GM12878 (cell line): ENCODE measurements around the gene PRMT7. TPM values are rescaled to one million over a fixed set of nuclear protein-coding genes. Genes with fewer than 3 reads are reported as not detected.

Experiments used
- ATAC-seq: fragments of 200-7000 bp; cut with Tn5 transposase; 3 replicates; pipeline ENCODE4 v1.9.1; 2020; ENCODE audit warnings: mild to moderate bottlenecking, moderate library complexity
- BruUV-seq: library from RNA; stranded (reverse); fragments of 400-500 nt; replicated peaks from 2 replicates; lab custom pipeline; 2021; lab: Mats Ljungman, UMichigan
- CTCF ChIA-PET: fragments of 300-600 bp; sonication (Branson Sonifier 250); formaldehyde crosslinking; extraction: SDS; loops from one replicate; lab custom pipeline; 2021; ENCODE audit warnings: inconsistent platforms; lab: Yijun Ruan, JAX
- POLR2A ChIA-PET: fragments of 350-600 bp; formaldehyde crosslinking; extraction: SDS; loops from one replicate; lab custom pipeline; 2021; ENCODE audit warnings: inconsistent platforms; lab: Charles Lee
- RAD21 ChIA-PET: fragments of 300-600 bp; sonication (Branson Sonifier 250); formaldehyde crosslinking; loops from one replicate; lab custom pipeline; 2023; ENCODE audit warnings: antibody characterized with exemption; ENCODE audit not compliant: unreplicated experiment; lab: Charles Lee
- SMC1A ChIA-PET: fragments of 300-600 bp; sonication (Branson Sonifier 250); formaldehyde crosslinking; loops from one replicate; lab custom pipeline; 2023; ENCODE audit not compliant: unreplicated experiment, uncharacterized antibody; lab: Charles Lee
- DNase-seq: peaks from one replicate; pipeline ENCODE4 v3.0.0-alpha.2; 2011; ENCODE audit warnings: low read depth, low spot score
- FAIRE-seq: peaks from 3 replicates; lab custom pipeline; 2011; peaks lifted over from hg19 to GRCh38; lab: Jason Lieb, UNC
- H2AFZ ChIP-seq: 2 replicates; pipeline ENCODE4 v1.6.0; 2011; ENCODE audit warnings: low read depth, low read length, control low read depth; ENCODE audit not compliant: control insufficient read depth
- H3K27ac ChIP-seq: 2 replicates; pipeline ENCODE4 v1.5.1; 2011; ENCODE audit warnings: control low read depth; ENCODE audit not compliant: control insufficient read depth, insufficient read depth
- H3K27me3 ChIP-seq, 2 experiments: replicated peaks in 1 of 2; 2 replicates each; pipeline versions ENCODE4 v1.6.0 to v1.6.1; 2011; ENCODE audit warnings: low read length in 1 of 2; ENCODE audit not compliant: control insufficient read depth in 2 of 2, insufficient read depth in 2 of 2
- H3K36me3 ChIP-seq, 2 experiments: 2 replicates each; pipeline ENCODE4 v1.5.1; 2011; ENCODE audit warnings: low read length in 1 of 2; ENCODE audit not compliant: control insufficient read depth in 2 of 2, insufficient read depth in 2 of 2
- H3K4me1 ChIP-seq: 2 replicates; pipeline ENCODE4 v1.6.1; 2011; ENCODE audit warnings: mild to moderate bottlenecking, low read length, moderate library complexity, mixed read lengths; ENCODE audit not compliant: control insufficient read depth, insufficient read depth
- H3K4me2 ChIP-seq: 2 replicates; pipeline ENCODE4 v1.6.0; 2011; ENCODE audit warnings: control low read depth; ENCODE audit not compliant: control insufficient read depth, insufficient read depth
- H3K4me3 ChIP-seq: fragments of 200-600 bp; sonication (generic); 2 replicates; pipeline ENCODE4 v1.5.1; 2016
- H3K79me2 ChIP-seq: 2 replicates; pipeline ENCODE4 v1.6.0; 2011; ENCODE audit warnings: low read length; ENCODE audit not compliant: control insufficient read depth, insufficient read depth
- H3K9ac ChIP-seq: 2 replicates; pipeline ENCODE4 v1.8.0; 2011; ENCODE audit warnings: low read length, control low read depth, mixed read lengths; ENCODE audit not compliant: control insufficient read depth, insufficient read depth
- H3K9me3 ChIP-seq: replicated peaks from 3 replicates; pipeline ENCODE4 v1.5.1; 2011; ENCODE audit warnings: mild to moderate bottlenecking, low read length; ENCODE audit not compliant: control insufficient read depth, insufficient read depth
- H4K20me1 ChIP-seq: 2 replicates; pipeline ENCODE4 v1.6.0; 2011; ENCODE audit not compliant: control insufficient read depth, insufficient read depth
- CUX1 ChIP-seq: IDR thresholded peaks from 2 replicates; pipeline ENCODE4 v1.6.1; 2012; ENCODE audit warnings: improper control_type of control experiment, low read depth, low read length; ENCODE audit not compliant: insufficient replicate concordance
- ETV6 ChIP-seq, 2 experiments: fragments of 450-650 bp in 1 of 2; IDR thresholded peaks in 1 of 2; conservative IDR thresholded peaks in 1 of 2; 2 replicates each; pipeline ENCODE4 v1.6.1; 2014; ENCODE audit warnings: antibody characterized with exemption in 1 of 2, borderline replicate concordance in 1 of 2, low read depth in 1 of 2, mild to moderate bottlenecking in 1 of 2, moderate library complexity in 1 of 2
- HCFC1 ChIP-seq: fragments of 150-350 bp; IDR thresholded peaks from 2 replicates; pipeline ENCODE4 v1.6.1; 2014; ENCODE audit warnings: low read length
- IKZF1 ChIP-seq: fragments of 450-650 bp; conservative IDR thresholded peaks from 2 replicates; pipeline ENCODE4 v1.6.1; 2017; ENCODE audit warnings: antibody characterized with exemption, mild to moderate bottlenecking
- LARP7 ChIP-seq: fragments of 450-650 bp; IDR thresholded peaks from 2 replicates; pipeline ENCODE4 v1.6.1; 2017; ENCODE audit warnings: mild to moderate bottlenecking
- NR2C2 ChIP-seq: IDR thresholded peaks from 2 replicates; pipeline ENCODE4 v1.6.1; 2011; ENCODE audit warnings: borderline replicate concordance, low read depth; ENCODE audit not compliant: control insufficient read depth, insufficient read length
- RBBP5 ChIP-seq: fragments of 200-600 bp; sonication (generic); conservative IDR thresholded peaks from 2 replicates; pipeline ENCODE4 v1.6.1; 2016
- RELA ChIP-seq: fragments of 450-650 bp; IDR thresholded peaks from 2 replicates; pipeline ENCODE4 v1.8.0; 2014; ENCODE audit warnings: borderline replicate concordance; ENCODE audit not compliant: partially characterized antibody
- SREBF1 ChIP-seq: IDR thresholded peaks from 2 replicates; pipeline ENCODE4 v1.6.1; 2012; ENCODE audit warnings: mild to moderate bottlenecking, low read length
- SREBF2 ChIP-seq: IDR thresholded peaks from 2 replicates; pipeline ENCODE4 v1.6.1; 2012; ENCODE audit warnings: mild to moderate bottlenecking, low read length
- STAT3 ChIP-seq: IDR thresholded peaks from 2 replicates; pipeline ENCODE4 v1.6.1; 2011; ENCODE audit warnings: low read depth, low read length, improper control_type of control experiment
- YY1 ChIP-seq: IDR thresholded peaks from 2 replicates; pipeline ENCODE4 v1.6.1; 2011; ENCODE audit warnings: low read depth, mild to moderate bottlenecking, low read length
- WGBS: methylation state at CpG from one replicate; pipeline ENCODE4 v1.1.6; 2016; ENCODE audit warnings: low lambda C conversion rate; ENCODE audit not compliant: insufficient replicate concordance, insufficient coverage; ENCODE audit errors: missing lambda C conversion rate; 5-methylcytosine and 5-hydroxymethylcytosine counted together
- in situ Hi-C: fragments of 300-500 bp; cut with MboI; formaldehyde crosslinking; loops from 9 replicates; pipeline ENCODE4 v1.14.3; 2018; ENCODE audit warnings: mixed read lengths
- intact Hi-C: fragments of 100-400 bp; cut with micrococcal nuclease; formaldehyde crosslinking; loops from one replicate; pipeline ENCODE4 v1.14.2; 2022; ENCODE audit not compliant: unreplicated experiment
- polyA plus RNA-seq, 11 experiments: library from polyadenylated mRNA; depleted of rRNA in 4 of 11; unstranded in 6 of 11; stranded (reverse) in 5 of 11; fragments of >200 nt; fragmentation: Nextera tagmentation in 4 of 11; fragmentation: Illumina TruSeq in 1 of 11; extraction: Ambion mirVana in 4 of 11; extraction: Trizol in 1 of 11; gene quantifications; 1 replicate in 1 of 11; 2 replicates in 10 of 11; pipeline versions ENCODE4 v1.2.1 to v1.2.3, GENCODE V29; 2011 to 2016; ENCODE audit warnings: inconsistent platforms in 2 of 11, missing spikeins in 2 of 11, low read depth in 1 of 11
- total RNA-seq, 4 experiments: library from RNA; depleted of rRNA in 3 of 4; stranded (reverse); fragments of >200 nt in 3 of 4; fragmentation: Illumina TruSeq in 1 of 4; extraction: Trizol in 1 of 4; gene quantifications; 2 replicates each; pipeline versions ENCODE4 v1.2.1 to v1.2.3, GENCODE V29; 2013 to 2021

The PRMT7 gene
- total and polyA plus RNA-seq, 10 of the 15 experiments (the other 5 are each of a cell fraction or from before 2014, with no cell fraction given) = 5.1 to 56.1 (median 42.0) TPM

GRCh38 chr16:68342620-68343019 is 31.8 kb downstream of the PRMT7 start:
- peaks cover 35 to 36% of the 10 kb centered on the region in 2 experiments for H3K36me3 ChIP-seq
- no TSS peak for BruUV-seq
- ATAC-seq = no peak
- POLR2A ChIA-PET = no interaction called here
- in situ Hi-C loops = no loop called here
- SMC1A ChIA-PET = no interaction called here
- no peak overlapping the region for H3K9ac ChIP-seq
- no peak overlapping the region for H2AFZ ChIP-seq
- no peak overlapping the region for H3K27ac ChIP-seq
- TF ChIP-seq ETV6 (conservative IDR thresholded peaks at IDR 0.05 in 1 of 2, IDR thresholded peaks at IDR 0.05 in 1 of 2; ENCODE audit: borderline replicate concordance in 1 of 2, low read depth in 1 of 2) (no peak), LARP7 (no peak), HCFC1 (no peak), YY1 (no peak), IKZF1 (no peak), CUX1 (no peak), NR2C2 (no peak), SREBF2 (no peak), RBBP5 (no peak), RELA (no peak), SREBF1 (no peak), STAT3 (no peak)
- no peaks in the 10 kb centered on the region; the same call in 1 of the 2 replicates for H4K20me1 ChIP-seq
- CTCF ChIA-PET = interaction anchor here (0.9 kb wide), 2 partner anchors 13 to 14 kb away, joined by 3 to 4 read pairs; no protein-coding TSS in a partner anchor
- intact Hi-C loops = no loop called here
- no peaks in the 10 kb centered on the region for H3K79me2 ChIP-seq
- H3K4me3 ChIP-seq = no peak overlapping the region
- no peaks in the 10 kb centered on the region for H3K4me1 ChIP-seq
- no peaks in the 10 kb centered on the region for H3K9me3 ChIP-seq
- DNase-seq = no peak
- no peak for FAIRE-seq
- 98% methylated on average over 7 of the region's 7 CpGs for WGBS
- no peaks in the 10 kb centered on the region for H3K27me3 ChIP-seq
- no peak overlapping the region for H3K4me2 ChIP-seq
- RAD21 ChIA-PET = no interaction called here
